ENCODE measurements around the gene RCN1.

DNA sequence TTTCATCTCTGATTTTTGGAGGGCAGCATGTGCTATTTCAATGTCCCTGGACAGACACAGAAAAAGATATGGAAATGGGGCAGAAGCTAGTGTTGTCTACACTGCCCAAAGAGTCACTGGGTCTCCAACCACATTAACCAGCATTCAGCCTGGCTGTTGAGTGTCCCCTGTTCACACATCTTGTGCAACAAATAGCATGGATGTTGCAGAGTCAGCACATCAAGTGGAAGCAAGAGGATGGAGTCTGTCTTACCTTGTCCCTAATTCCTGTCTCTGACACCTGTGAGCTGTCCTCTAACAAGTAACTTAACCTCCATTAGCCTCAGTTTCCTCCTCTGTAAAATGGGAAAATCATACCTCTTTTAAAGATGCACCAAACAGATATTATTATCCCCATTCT is 60.2 kb downstream of the RCN1 start:
- TF ChIP-seq ZNF24 (tag by site-specific recombination; IDR thresholded peaks at IDR 0.05) (no peak), SP2 (tag by site-specific recombination; IDR thresholded peaks at IDR 0.05) (no peak)
